ENCODE measurements around the gene SULT4A1.

SULT4A1 gene

DNA sequence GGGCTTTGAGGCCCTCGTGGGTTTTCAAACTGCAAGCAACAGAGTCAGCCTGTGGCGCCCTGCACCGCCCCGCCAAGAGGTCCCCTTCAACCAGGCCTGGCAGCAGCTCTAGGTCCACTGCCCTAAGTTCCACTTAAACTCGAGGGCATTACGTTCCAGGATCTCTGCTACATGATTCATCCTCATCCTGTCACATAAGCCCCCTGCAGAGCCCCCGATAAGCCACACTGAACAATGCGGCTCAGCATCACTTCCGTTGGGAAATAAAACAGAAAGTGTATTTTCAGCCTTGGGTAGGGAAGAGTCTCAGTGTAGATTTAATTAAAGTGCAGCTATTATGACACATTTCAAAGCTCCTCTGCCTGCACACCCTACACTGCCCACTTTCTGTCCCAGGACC, 24.6 kb downstream of the SULT4A1 start:
- TF ChIP-seq, protein P1, sequence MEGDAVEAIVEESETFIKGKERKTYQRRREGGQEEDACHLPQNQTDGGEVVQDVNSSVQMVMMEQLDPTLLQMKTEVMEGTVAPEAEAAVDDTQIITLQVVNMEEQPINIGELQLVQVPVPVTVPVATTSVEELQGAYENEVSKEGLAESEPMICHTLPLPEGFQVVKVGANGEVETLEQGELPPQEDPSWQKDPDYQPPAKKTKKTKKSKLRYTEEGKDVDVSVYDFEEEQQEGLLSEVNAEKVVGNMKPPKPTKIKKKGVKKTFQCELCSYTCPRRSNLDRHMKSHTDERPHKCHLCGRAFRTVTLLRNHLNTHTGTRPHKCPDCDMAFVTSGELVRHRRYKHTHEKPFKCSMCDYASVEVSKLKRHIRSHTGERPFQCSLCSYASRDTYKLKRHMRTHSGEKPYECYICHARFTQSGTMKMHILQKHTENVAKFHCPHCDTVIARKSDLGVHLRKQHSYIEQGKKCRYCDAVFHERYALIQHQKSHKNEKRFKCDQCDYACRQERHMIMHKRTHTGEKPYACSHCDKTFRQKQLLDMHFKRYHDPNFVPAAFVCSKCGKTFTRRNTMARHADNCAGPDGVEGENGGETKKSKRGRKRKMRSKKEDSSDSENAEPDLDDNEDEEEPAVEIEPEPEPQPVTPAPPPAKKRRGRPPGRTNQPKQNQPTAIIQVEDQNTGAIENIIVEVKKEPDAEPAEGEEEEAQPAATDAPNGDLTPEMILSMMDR (IDR thresholded peaks at IDR 0.05; ENCODE audit: low read depth, low read length, missing control alignments), result no peak
- DNase-seq (ENCODE audit: low read depth), result no peak
- in situ Hi-C loops (cut with HindIII; ENCODE audit: low sequenced_read_pairs), result no loop called here
- H3K4me3 ChIP-seq (ENCODE audit: low read depth, low read length), result no peak overlapping the region

DNA sequence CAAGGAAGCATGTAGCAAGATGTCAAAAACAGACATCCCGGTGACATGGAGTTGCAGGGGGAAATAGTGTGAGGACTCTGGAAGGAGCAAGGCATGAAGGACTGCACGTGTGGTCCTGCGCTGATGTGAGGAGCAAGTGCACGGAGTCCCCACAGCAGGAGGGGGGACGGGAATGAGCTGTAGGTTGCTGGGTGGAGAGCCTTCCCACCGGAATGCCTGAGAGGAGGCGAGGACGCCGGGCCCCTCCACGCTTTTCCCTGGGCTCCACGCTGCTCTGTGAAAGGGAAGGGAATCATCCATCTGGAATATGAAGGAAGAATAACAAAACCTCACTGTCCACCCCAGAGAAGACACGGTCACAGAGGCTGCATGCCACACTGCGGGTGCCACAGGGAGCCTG, 26.6 kb downstream of the SULT4A1 start:
- no peak for DNase-seq (ENCODE audit: low read depth)
- in situ Hi-C loops (cut with HindIII; ENCODE audit: low sequenced_read_pairs), result no loop called here
- no peak overlapping the region for H3K4me3 ChIP-seq (ENCODE audit: low read depth, low read length)
- TF ChIP-seq, protein P1 (IDR thresholded peaks at IDR 0.05; ENCODE audit: low read depth, low read length, missing control alignments), result no peak

DNA sequence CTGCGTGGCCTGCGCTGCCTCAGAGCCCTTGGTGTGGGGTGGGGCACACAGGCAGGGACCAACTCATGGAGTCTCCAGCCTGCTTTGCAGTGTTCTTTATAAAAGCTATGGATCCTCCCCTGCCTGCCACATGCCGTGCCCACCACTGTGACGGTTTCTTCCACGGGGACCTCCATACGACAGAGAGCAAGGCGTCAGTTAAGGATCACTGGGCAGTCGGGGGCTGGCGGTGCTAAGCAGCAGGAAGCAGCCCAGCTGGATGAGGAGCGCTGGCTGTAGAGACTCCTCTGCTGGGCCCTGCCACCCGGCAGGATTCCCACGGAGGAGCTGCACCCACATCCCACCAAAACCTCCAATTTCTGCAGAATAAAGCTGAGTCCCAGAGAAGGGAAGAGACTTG, 27.1 kb downstream of the SULT4A1 start:
- in situ Hi-C loops (cut with HindIII; ENCODE audit: low sequenced_read_pairs), result no loop called here
- DNase-seq (ENCODE audit: low read depth), result no peak
- no peak overlapping the region for H3K4me3 ChIP-seq (ENCODE audit: low read depth, low read length)
- TF ChIP-seq, protein P1 (IDR thresholded peaks at IDR 0.05; ENCODE audit: low read depth, low read length, missing control alignments), result no peak

DNA sequence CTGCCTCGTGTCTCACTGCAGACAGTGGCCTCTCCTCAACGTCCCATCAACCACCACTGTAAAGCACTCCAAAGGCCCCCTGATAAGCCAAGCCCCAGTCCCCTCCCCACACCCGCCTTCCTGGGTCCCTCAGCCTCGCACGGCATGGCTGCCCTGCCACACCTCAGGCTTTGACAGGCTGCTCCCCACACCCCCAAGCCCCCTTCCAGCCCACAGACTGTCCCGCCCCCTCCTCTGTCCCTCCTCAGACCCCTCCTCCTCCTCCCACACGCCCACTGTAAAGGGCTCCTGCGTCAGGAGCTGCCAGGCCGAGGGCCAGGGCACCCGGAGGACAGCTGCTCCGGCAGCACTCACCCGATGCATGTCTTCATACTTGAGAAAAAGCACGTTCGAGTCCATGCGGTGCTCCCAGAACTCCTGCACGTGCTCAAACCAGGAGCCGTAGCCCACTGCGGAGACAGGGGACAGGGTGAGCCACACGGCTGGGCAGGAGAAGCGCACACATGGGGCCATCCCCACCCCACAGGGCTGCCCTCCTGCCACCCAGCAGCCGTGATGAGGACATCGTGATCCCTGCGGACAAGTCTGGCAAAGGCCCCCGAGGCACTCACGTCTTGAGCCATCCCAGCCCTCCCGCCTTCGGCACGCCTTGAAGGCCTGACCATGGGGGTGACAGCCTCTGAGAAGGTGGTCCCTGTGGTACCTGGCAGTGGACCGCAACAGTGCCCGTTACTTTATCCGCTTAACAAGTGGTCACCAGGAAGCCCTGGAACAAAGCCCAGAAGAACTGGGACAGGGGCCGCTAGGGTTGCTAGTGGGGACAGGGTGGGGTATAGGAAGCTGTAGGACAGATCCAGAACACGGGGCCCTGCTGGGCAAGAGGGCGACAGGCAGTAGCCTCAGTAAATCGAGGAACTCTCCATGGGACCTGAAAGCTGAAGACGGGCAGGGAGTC, 28.8 kb downstream of the SULT4A1 start:
- TF ChIP-seq, protein P1 (IDR thresholded peaks at IDR 0.05; ENCODE audit: low read depth, low read length, missing control alignments), result no peak
- in situ Hi-C loops (cut with HindIII; ENCODE audit: low sequenced_read_pairs), result no loop called here
- no peak for DNase-seq (ENCODE audit: low read depth)
- no peak overlapping the region for H3K4me3 ChIP-seq (ENCODE audit: low read depth, low read length)

DNA sequence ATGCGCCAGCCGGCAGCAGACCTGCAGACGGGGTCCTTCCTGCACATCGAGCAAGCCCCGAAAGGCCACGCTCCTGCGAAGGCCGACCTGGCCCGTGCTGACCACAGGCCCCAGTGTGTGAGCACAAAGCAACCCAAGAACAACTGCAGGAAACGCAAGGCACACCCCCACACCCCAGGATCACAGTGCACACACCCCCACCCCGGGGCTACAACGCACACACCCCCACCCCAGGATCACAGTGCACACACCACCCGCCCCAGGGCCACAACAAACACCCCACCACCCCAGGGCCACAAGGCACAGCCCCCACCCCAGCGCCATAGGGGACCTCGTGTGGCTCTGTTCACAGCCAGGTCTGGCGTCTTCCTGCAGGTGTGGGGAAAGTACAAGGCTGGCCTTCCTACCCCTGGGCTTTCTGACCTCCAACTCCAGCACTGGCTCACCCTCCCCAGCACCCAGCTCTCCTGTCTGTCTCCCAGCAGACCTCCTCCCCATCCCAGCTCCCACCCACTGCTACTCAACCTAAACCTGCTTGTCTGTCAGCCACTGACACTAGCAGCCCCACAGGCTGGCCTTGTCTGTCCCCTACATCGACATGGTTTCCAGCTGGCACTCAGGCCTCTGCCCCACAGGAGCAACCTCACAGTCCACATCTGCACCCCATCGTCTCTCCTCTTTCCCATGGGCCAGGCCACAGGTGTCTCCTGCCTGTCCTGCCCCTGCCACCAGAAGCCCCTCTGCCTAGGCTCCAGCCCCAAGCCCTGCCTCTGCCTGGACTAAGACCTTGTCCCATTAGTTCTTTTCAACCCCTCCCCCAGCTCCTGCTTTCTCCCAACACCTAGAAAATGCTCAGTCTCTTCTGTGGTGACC, 29.7 kb downstream of the SULT4A1 start:
- DNase-seq (ENCODE audit: low read depth), result no peak
- in situ Hi-C loops (cut with HindIII; ENCODE audit: low sequenced_read_pairs), result no loop called here
- TF ChIP-seq, protein P1 (IDR thresholded peaks at IDR 0.05; ENCODE audit: low read depth, low read length, missing control alignments), result no peak
- H3K4me3 ChIP-seq (ENCODE audit: low read depth, low read length), result no peak overlapping the region

DNA sequence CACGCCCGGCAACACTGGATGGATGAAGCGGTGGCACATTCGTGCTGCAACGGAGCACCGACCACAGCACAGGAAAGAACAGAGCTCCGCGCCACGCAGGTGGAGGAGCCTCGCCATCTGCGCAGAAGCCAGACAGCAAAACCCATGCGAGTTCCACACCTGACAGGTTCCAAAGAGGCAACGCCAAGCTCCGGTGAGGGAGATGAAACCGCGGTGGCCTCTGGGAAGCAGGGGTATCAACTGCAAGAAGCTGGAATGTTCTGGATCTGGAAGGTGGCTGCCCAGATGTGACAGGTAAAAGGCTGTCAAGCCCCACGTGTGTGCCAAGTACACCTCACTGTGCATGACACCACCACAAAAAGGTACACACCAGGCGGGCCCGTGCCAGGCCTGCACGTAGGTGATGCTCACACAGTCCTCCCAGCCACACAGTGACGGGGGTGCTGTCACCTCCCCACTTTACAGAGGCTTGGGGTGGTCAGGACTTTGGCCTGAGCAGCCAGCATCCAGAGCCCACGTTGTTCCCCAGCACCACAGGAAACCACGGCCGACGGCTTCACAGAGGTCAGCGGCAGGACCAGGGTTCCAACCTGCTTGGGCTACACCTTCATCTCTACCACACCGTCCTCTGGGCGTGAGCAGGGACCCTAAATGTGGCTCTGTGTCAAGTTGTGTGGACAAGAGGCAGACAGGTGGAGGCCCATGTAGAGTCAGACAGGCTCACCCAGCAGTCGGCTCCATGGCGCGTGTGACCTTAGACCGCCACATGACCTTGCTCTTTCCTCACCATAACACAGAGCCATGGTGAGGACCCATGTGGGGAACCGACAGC, 30.5 kb downstream of the SULT4A1 start:
- no peak for DNase-seq (ENCODE audit: low read depth)
- TF ChIP-seq, protein P1 (IDR thresholded peaks at IDR 0.05; ENCODE audit: low read depth, low read length, missing control alignments), result no peak
- H3K4me3 ChIP-seq (ENCODE audit: low read depth, low read length), result no peak overlapping the region
- in situ Hi-C loops (cut with HindIII; ENCODE audit: low sequenced_read_pairs), result no loop called here

Data from astrocyte of the cerebellum (primary cell).